Astrocyte (in vitro differentiated cells and primary cell): ENCODE measurements around the gene CASP3. TPM values are rescaled to one million over a fixed set of nuclear protein-coding genes. Genes with fewer than 3 reads are reported as not detected.

Experiments used
- DNase-seq: peaks from one replicate; pipeline ENCODE4 v3.0.0-alpha.2; 2010; ENCODE audit warnings: low read depth
- FAIRE-seq: peaks from 2 replicates; lab custom pipeline; 2011; peaks lifted over from hg19 to GRCh38; lab: Jason Lieb, UNC
- H2AFZ ChIP-seq: 2 replicates; pipeline ENCODE4 v1.6.0; 2012; ENCODE audit warnings: low read depth, low read length, inconsistent platforms
- H3K27ac ChIP-seq: 2 replicates; pipeline ENCODE4 v1.5.1; 2011; ENCODE audit warnings: low read depth, low read length, inconsistent platforms
- H3K27me3 ChIP-seq: 2 replicates; pipeline ENCODE4 v1.6.0; 2011; ENCODE audit warnings: low read length, inconsistent platforms; ENCODE audit not compliant: insufficient read depth
- H3K36me3 ChIP-seq: 2 replicates; pipeline ENCODE4 v1.5.1; 2011; ENCODE audit warnings: low read length, inconsistent platforms; ENCODE audit not compliant: insufficient read depth
- H3K4me1 ChIP-seq: 2 replicates; pipeline ENCODE4 v1.5.1; 2011; ENCODE audit warnings: low read length, inconsistent platforms; ENCODE audit not compliant: insufficient read depth
- H3K4me2 ChIP-seq: 2 replicates; pipeline ENCODE4 v1.6.0; 2012; ENCODE audit warnings: low read length, inconsistent platforms
- H3K4me3 ChIP-seq: 2 replicates; pipeline ENCODE4 v1.5.1; 2011; ENCODE audit warnings: low read depth, mild to moderate bottlenecking, low read length, inconsistent platforms; ENCODE audit not compliant: insufficient read depth
- H3K79me2 ChIP-seq: 2 replicates; pipeline ENCODE4 v1.6.0; 2012; ENCODE audit warnings: mild to moderate bottlenecking, low read length, inconsistent platforms; ENCODE audit not compliant: insufficient read depth
- H3K9ac ChIP-seq: 2 replicates; pipeline ENCODE4 v1.6.0; 2012; ENCODE audit warnings: mild to moderate bottlenecking, low read length, inconsistent platforms
- H3K9me3 ChIP-seq: 2 replicates; pipeline ENCODE4 v1.5.1; 2012; ENCODE audit warnings: low read depth, mild to moderate bottlenecking, low read length, inconsistent platforms; ENCODE audit not compliant: insufficient read depth
- H4K20me1 ChIP-seq: 2 replicates; pipeline ENCODE4 v1.6.0; 2012; ENCODE audit warnings: low read length, inconsistent platforms; ENCODE audit not compliant: insufficient read depth
- H3K27ac Mint-ChIP-seq: one replicate; pipeline ENCODE4 v1.8.0; 2021; ENCODE audit warnings: mild to moderate bottlenecking, mixed read lengths; ENCODE audit not compliant: unreplicated experiment
- H3K27me3 Mint-ChIP-seq: one replicate; pipeline ENCODE4 v1.8.0; 2021; ENCODE audit warnings: low read depth, mixed read lengths; ENCODE audit not compliant: unreplicated experiment
- H3K36me3 Mint-ChIP-seq: one replicate; pipeline ENCODE4 v1.8.0; 2021; ENCODE audit warnings: low read depth, mixed read lengths; ENCODE audit not compliant: unreplicated experiment
- H3K4me1 Mint-ChIP-seq: one replicate; pipeline ENCODE4 v1.8.0; 2021; ENCODE audit warnings: low read depth, mixed read lengths; ENCODE audit not compliant: unreplicated experiment
- H3K4me3 Mint-ChIP-seq: one replicate; pipeline ENCODE4 v1.8.0; 2021; ENCODE audit warnings: mild to moderate bottlenecking, moderate library complexity, mixed read lengths; ENCODE audit not compliant: unreplicated experiment
- H3K9me3 Mint-ChIP-seq: one replicate; pipeline ENCODE4 v1.8.0; 2021; ENCODE audit warnings: mild to moderate bottlenecking, mixed read lengths; ENCODE audit not compliant: unreplicated experiment
- CTCF ChIP-seq: IDR thresholded peaks from 2 replicates; pipeline ENCODE4 v1.5.1; 2011; ENCODE audit warnings: low read depth, mild to moderate bottlenecking, inconsistent platforms, low read length, moderate library complexity; ENCODE audit not compliant: insufficient read depth
- EZH2 ChIP-seq: IDR thresholded peaks from 2 replicates; pipeline ENCODE4 v1.6.1; 2012; ENCODE audit warnings: mild to moderate bottlenecking, low read length, inconsistent platforms; ENCODE audit not compliant: insufficient read depth
- total RNA-seq: library from RNA; stranded (reverse); gene quantifications from 2 replicates; pipeline ENCODE4 v1.2.1, GENCODE V29; 2021

CASP3 gene
- total RNA-seq, 1 donor from 2014 or later: 44.8 TPM

GRCh38 chr4:184645904-184646610 is 3.2 kb downstream of the CASP3 start:
- H3K4me1 ChIP-seq: peaks cover 34% of the 10 kb centered on the region
- peak overlapping the region; percentile 15 for H3K27ac ChIP-seq
- no peaks in the 10 kb centered on the region for H3K27me3 ChIP-seq
- H3K9me3 ChIP-seq: no peaks in the 10 kb centered on the region
- Mint-ChIP-seq H3K27me3 (no peaks in the 10 kb centered on the region), H3K27ac (no peak overlapping the region), H3K36me3 (peaks cover 5% of the 10 kb centered on the region), H3K4me3 (peak overlapping the region; percentile 91), H3K4me1 (peaks cover 24% of the 10 kb centered on the region), H3K9me3 (no peaks in the 10 kb centered on the region)
- no peak overlapping the region for H3K4me3 ChIP-seq
- H3K79me2 ChIP-seq: peaks cover 83% of the 10 kb centered on the region
- H4K20me1 ChIP-seq: peaks cover 32% of the 10 kb centered on the region
- DNase-seq: no peak
- peaks cover 9% of the 10 kb centered on the region for H3K36me3 ChIP-seq
- TF ChIP-seq CTCF: no peak
- TF ChIP-seq EZH2: no peak
- H3K9ac ChIP-seq: peak overlapping the region; percentile 32
- H2AFZ ChIP-seq: no peak overlapping the region
- no peak for FAIRE-seq
- H3K4me2 ChIP-seq: peak overlapping the region; percentile 98

DNA sequence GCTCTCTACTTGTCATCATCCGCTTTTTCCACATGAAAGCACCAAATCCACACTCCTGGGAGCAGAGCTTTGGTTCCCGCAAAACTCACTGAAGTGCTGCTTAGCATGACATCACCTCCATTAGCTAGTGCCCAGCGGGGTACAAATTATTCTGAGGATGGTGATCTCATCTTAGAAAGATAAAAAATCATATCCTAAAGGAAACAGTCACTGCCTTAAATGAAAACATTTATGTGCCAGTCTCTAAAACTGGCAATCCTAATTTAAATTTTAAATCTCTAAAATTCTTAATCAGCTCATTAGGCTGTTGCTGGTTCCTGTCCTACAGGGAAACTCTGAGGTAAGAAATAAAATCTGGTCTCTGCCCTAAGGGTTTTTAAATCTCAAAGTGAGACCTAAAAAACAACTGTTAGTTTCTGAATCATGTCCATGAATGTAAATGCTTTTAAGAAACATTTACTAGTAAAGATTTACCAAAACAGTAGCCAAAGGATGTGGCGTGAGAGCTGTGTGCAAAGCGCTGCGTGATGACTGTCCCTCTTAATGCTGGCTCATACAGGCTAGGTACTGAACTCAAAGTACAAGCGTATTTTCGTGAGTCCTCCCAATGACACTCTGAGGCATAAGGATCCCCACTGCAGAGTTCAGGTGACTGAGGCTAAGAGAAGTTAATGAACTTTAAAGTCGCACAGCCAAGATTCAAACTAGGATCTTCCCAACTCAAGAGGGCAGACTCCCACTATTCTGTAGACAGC is 4.5 kb downstream of the CASP3 start:
- Histone ChIP-seq H3K79me2 (peaks cover 85% of the 10 kb centered on the region), H3K9ac (peak overlapping the region; percentile 82), H4K20me1 (peaks cover 38% of the 10 kb centered on the region), H3K4me2 (peak overlapping the region; percentile 68), H3K4me1 (peaks cover 26% of the 10 kb centered on the region), H3K4me3 (peak overlapping the region; percentile 2), H2AFZ (no peak overlapping the region), H3K9me3 (no peaks in the 10 kb centered on the region), H3K27ac (peak overlapping the region; percentile 95), H3K36me3 (peaks cover 14% of the 10 kb centered on the region), H3K27me3 (no peaks in the 10 kb centered on the region)
- FAIRE-seq (peak; percentile 26), DNase-seq (peak; percentile 39)
- TF ChIP-seq EZH2 (no peak), CTCF (no peak)
- H3K9me3 Mint-ChIP-seq: no peaks in the 10 kb centered on the region
- H3K27ac Mint-ChIP-seq: peak overlapping the region; percentile 71
- no peak overlapping the region for H3K4me3 Mint-ChIP-seq
- H3K27me3 Mint-ChIP-seq: no peaks in the 10 kb centered on the region
- peaks cover 21% of the 10 kb centered on the region for H3K4me1 Mint-ChIP-seq
- H3K36me3 Mint-ChIP-seq: peaks cover 7% of the 10 kb centered on the region
